ENCODE measurements around the gene SPEM1.
"Not testable (repeated sequence)": the region's sequence is repeated elsewhere in the genome, so short reads cannot be mapped to it uniquely, and the experiment has no call there.

Gene SPEM1

GRCh38 chr17:7467498-7467897, 47.4 kb downstream of the SPEM1 start:
- ChIA-PET POLR2A (interaction anchor here (0.6 to 1.2 kb wide), 3 partner anchors 9 to 22 kb away, joined by 3 to 4 read pairs (median 3); no protein-coding TSS in a partner anchor), CTCF (no interaction called here)
- DNase-seq (ENCODE audit: extremely low spot score) = no peak
- no peak for TF ChIP-seq LEF1 (IDR thresholded peaks at IDR 0.05; ENCODE audit: borderline replicate concordance)
- TF ChIP-seq ZNF384 (IDR thresholded peaks at IDR 0.05) = no peak
- no peak for TF ChIP-seq HDGF (IDR thresholded peaks at IDR 0.05; ENCODE audit: borderline replicate concordance)
- TF ChIP-seq PKNOX1 (IDR thresholded peaks at IDR 0.05) = no peak
- no peak for TF ChIP-seq L3MBTL2 (conservative IDR thresholded peaks at IDR 0.05)
- TF ChIP-seq CTBP1 (IDR thresholded peaks at IDR 0.05; ENCODE audit: borderline replicate concordance) = no peak
- TF ChIP-seq FOXM1 (IDR thresholded peaks at IDR 0.05; ENCODE audit: borderline replicate concordance) = no peak
- no peak for TF ChIP-seq FOXK2 (IDR thresholded peaks at IDR 0.05)
- no peak for TF ChIP-seq BHLHE40 (IDR thresholded peaks at IDR 0.05; ENCODE audit: borderline replicate concordance)
- TF ChIP-seq NFRKB (IDR thresholded peaks at IDR 0.05) = no peak
- no peak for TF ChIP-seq SP1 (IDR thresholded peaks at IDR 0.05)

GRCh38 chr17:7468290-7468689, 48.2 kb downstream of the SPEM1 start:
- no peak for DNase-seq (ENCODE audit: extremely low spot score)
- ChIA-PET CTCF (no interaction called here), POLR2A (interaction anchor here (0.9 kb wide), 1 partner anchor 22 kb away, joined by 3 read pairs; no protein-coding TSS in a partner anchor)
- TF ChIP-seq L3MBTL2 (conservative IDR thresholded peaks at IDR 0.05) (no peak), PKNOX1 (IDR thresholded peaks at IDR 0.05) (no peak), BHLHE40 (IDR thresholded peaks at IDR 0.05; ENCODE audit: borderline replicate concordance) (no peak), TARDBP (IDR thresholded peaks at IDR 0.05) (no peak), FOXA1 (IDR thresholded peaks at IDR 0.05) (no peak), CTBP1 (IDR thresholded peaks at IDR 0.05; ENCODE audit: borderline replicate concordance) (no peak), SUZ12 (IDR thresholded peaks at IDR 0.05) (no peak), FOXK2 (IDR thresholded peaks at IDR 0.05) (no peak), LEF1 (IDR thresholded peaks at IDR 0.05; ENCODE audit: borderline replicate concordance) (no peak), NFRKB (IDR thresholded peaks at IDR 0.05) (no peak), ELF4 (IDR thresholded peaks at IDR 0.05) (no peak), SP1 (IDR thresholded peaks at IDR 0.05) (no peak), FOXM1 (IDR thresholded peaks at IDR 0.05; ENCODE audit: borderline replicate concordance) (no peak), ARNT (IDR thresholded peaks at IDR 0.05) (no peak), ZNF384 (IDR thresholded peaks at IDR 0.05) (no peak), HDGF (IDR thresholded peaks at IDR 0.05; ENCODE audit: borderline replicate concordance) (no peak)

GRCh38 chr17:7468804-7469389, 48.8 kb downstream of the SPEM1 start:
- ChIA-PET CTCF (no interaction called here), POLR2A (interaction anchor here (0.9 kb wide), 1 partner anchor 15 kb away, joined by 3 read pairs; the partner anchor contains the start of gene POLR2A)
- DNase-seq (ENCODE audit: extremely low spot score) = no peak

GRCh38 chr17:7469843-7470242, 49.7 kb downstream of the SPEM1 start:
- CTCF ChIA-PET; DNase-seq (ENCODE audit: extremely low spot score): not testable (repeated sequence)
- POLR2A ChIA-PET = interaction anchor here (1.0 kb wide), 1 partner anchor 10 kb away, joined by 3 read pairs; no protein-coding TSS in a partner anchor

More at GRCh38 chr17:7468804-7469389, 48.8 kb downstream of the SPEM1 start:
- TF ChIP-seq HDGF (IDR thresholded peaks at IDR 0.05; ENCODE audit: borderline replicate concordance) (no peak), FOXM1 (IDR thresholded peaks at IDR 0.05; ENCODE audit: borderline replicate concordance) (no peak), LEF1 (IDR thresholded peaks at IDR 0.05; ENCODE audit: borderline replicate concordance) (no peak), TARDBP (IDR thresholded peaks at IDR 0.05) (no peak), FOXA1 (IDR thresholded peaks at IDR 0.05) (no peak), FOXK2 (IDR thresholded peaks at IDR 0.05) (no peak), PKNOX1 (IDR thresholded peaks at IDR 0.05) (no peak), L3MBTL2 (conservative IDR thresholded peaks at IDR 0.05) (no peak)

- ChIA-PET CTCF (interaction anchor here (0.5 kb wide), 1 partner anchor 35 kb away, joined by 3 read pairs; no protein-coding TSS in a partner anchor), POLR2A (interaction anchor here (1.0 kb wide), 1 partner anchor 10 kb away, joined by 3 read pairs; no protein-coding TSS in a partner anchor)
- not testable (repeated sequence) for DNase-seq (ENCODE audit: extremely low spot score)
Observed at GRCh38 chr17:7470457-7470973, 50.4 kb downstream of the SPEM1 start.

Data from HEK293T (cell line).